Immature natural killer cell (primary cell): ENCODE data around the gene ARL8B. TPM values are rescaled to one million over a fixed set of nuclear protein-coding genes. Genes with fewer than 3 reads are reported as not detected.
A peak's percentile ranks its signal among the peaks of the same experiment; 100 is the strongest.
"Not testable (repeated sequence)": the region's sequence is repeated elsewhere in the genome, so short reads cannot be mapped to it uniquely, and the experiment has no call there.

Experiments used
- DNase-seq, 3 donors: peaks; one replicate each; pipeline ENCODE4 v3.0.0; 2022; ENCODE audit warnings: mixed read lengths in 1 of 3
- H3K27ac Mint-ChIP-seq, 6 donors: one replicate each; pipeline ENCODE4 v1.8.0; 2020; ENCODE audit warnings: mixed read lengths in 6 of 6, mild to moderate bottlenecking in 5 of 6, inconsistent platforms in 4 of 6, moderate library complexity in 3 of 6
- H3K27me3 Mint-ChIP-seq, 3 donors: one replicate each; pipeline ENCODE4 v1.8.0; 2020 to 2021; ENCODE audit warnings: low read depth in 3 of 3, mild to moderate bottlenecking in 3 of 3, mixed read lengths in 3 of 3, moderate library complexity in 3 of 3, inconsistent platforms in 1 of 3
- H3K36me3 Mint-ChIP-seq, 3 donors: one replicate each; pipeline ENCODE4 v1.8.0; 2020; ENCODE audit warnings: mixed read lengths in 3 of 3, inconsistent platforms in 2 of 3, mild to moderate bottlenecking in 2 of 3
- H3K4me1 Mint-ChIP-seq, 2 donors: one replicate each; pipeline ENCODE4 v1.8.0; 2020; ENCODE audit warnings: inconsistent platforms in 2 of 2, mild to moderate bottlenecking in 2 of 2, mixed read lengths in 2 of 2, moderate library complexity in 1 of 2
- H3K4me3 Mint-ChIP-seq, 5 donors: one replicate each; pipeline ENCODE4 v1.8.0; 2020; ENCODE audit warnings: mild to moderate bottlenecking in 5 of 5, mixed read lengths in 5 of 5, inconsistent platforms in 3 of 5, moderate library complexity in 3 of 5
- H3K9me3 Mint-ChIP-seq, 6 donors: one replicate each; pipeline ENCODE4 v1.8.0; 2020; ENCODE audit warnings: mild to moderate bottlenecking in 6 of 6, mixed read lengths in 6 of 6, inconsistent platforms in 4 of 6, moderate library complexity in 3 of 6
- polyA plus RNA-seq, 3 donors: library from polyadenylated mRNA; unstranded; fragments of 300-500 nt; fragmentation: Illumina TruSeq; gene quantifications; one replicate each; pipeline ENCODE4 v1.2.3, GENCODE V29; 2021

ARL8B gene
- polyA plus RNA-seq: 10 to 100 TPM; 37.7 to 63.4 (median 39.4) TPM

DNA sequence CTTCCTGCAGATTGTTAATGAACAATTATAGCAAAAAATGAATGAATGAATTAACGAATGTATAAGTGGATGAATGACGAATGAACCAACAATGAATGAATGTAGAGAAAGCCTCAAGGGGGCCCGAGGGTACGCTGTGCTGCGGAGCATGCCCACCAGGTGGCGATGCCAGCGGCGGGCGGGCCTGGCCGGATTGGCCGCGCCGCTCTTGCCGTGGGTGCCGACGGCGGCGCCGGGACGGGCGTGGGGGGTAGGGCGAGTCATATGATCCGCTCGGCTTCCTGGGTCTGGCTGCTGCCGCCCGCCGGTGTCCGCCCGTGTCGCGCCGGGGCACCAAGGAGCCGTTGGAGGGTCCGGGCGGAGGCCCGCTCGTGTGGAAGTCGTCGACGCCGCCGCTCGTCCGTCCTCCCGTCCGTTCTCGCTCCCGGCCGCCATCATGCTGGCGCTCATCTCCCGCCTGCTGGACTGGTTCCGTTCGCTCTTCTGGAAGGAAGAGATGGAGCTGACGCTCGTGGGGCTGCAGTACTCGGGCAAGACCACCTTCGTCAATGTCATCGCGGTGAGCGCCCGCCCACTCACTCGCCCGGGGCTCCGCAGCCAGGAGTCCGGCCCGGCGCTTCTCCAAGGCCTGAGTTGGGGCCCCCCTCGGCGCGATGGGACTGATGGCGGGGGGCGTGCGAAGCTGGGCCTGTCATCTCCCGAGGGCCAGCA, at the start of gene ARL8B:
ARL8B (plus strand) TSS at position 263 of the 711 bp plus-strand sequence; CDS start at position 437, 174 bp downstream.
- peak; percentile 91 for DNase-seq
- no peaks in the 10 kb centered on the region for H3K36me3 Mint-ChIP-seq
- peak within 1 kb of the TSS; percentile 85 to 96 (median 93) for H3K27ac Mint-ChIP-seq
- peaks cover 5 to 15% (median 5%) of the 10 kb centered on the region in 3 donors for H3K27me3 Mint-ChIP-seq
- H3K4me3 Mint-ChIP-seq: peak within 1 kb of the TSS; percentile 86 to 96 (median 93)
- H3K4me1 Mint-ChIP-seq: peaks cover 48 to 54% of the 10 kb centered on the region in 2 donors
- H3K9me3 Mint-ChIP-seq: no peaks in the 10 kb centered on the region

DNA sequence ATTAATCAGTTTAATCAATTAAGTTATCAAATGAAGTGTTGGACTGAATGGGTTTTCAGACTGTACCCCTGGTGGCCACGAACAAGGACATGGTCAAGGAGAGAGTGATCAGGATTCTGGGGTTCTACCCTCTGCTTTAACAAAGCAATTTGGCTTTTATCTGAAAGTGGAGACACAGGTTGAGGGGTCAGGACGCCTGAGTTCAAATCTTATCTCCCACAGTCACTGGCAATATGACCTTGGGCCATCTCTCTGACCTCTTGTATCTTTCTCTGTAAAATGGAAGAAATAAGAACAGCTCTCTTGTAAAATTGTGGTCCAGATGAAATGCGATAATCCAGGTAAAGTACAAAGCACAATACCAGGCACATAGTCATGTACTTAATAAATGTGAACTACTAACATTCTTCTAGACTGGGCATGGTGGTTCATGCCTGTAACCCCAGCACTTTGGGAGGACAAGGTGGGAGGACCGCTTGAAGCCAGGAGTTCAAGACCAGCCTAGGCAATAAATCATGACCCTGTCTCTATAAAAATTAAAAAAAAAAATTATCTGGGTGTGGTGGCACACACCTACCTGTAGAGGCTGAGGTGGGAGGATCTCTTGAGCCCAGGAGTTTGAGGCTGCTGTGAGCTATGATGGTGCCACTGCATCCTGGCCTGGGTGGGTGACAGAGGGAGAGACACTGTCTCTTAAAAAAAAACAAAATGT, 48.6 kb upstream of the ARL8B start:
- no peak overlapping the region for H3K4me3 Mint-ChIP-seq
- H3K9me3 Mint-ChIP-seq: no peaks in the 10 kb centered on the region
- no peaks in the 10 kb centered on the region for H3K4me1 Mint-ChIP-seq
- no peaks in the 10 kb centered on the region for H3K36me3 Mint-ChIP-seq
- DNase-seq: no peak
- no peak overlapping the region for H3K27ac Mint-ChIP-seq
- H3K27me3 Mint-ChIP-seq: peaks cover 0 to 14% (median 2%) of the 10 kb centered on the region in 3 donors

DNA sequence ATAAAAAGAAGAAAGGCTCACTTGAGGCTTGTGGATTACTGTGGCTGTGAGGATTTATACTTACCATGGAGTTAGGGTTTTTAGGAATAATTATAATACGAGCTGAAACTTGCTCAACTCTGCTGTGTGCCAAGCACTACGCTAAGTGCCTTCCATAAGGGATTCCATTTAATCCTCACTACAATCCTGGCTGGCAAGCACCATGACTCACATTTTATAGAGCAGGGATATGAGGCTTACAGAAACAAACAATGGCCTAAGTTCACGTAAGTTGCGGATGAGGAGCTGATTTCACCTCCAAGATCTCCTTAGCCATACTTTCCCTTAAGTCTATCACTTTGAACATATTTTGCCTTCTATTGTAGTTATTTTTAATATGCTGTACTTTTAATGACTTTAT, 43.9 kb upstream of the ARL8B start:
- Mint-ChIP-seq H3K27ac (no peak overlapping the region), H3K9me3 (no peaks in the 10 kb centered on the region), H3K4me3 (no peak overlapping the region), H3K36me3 (no peaks in the 10 kb centered on the region), H3K27me3 (peaks cover 1 to 14% (median 2%) of the 10 kb centered on the region in 3 donors), H3K4me1 (no peaks in the 10 kb centered on the region)
- no peak for DNase-seq

DNA sequence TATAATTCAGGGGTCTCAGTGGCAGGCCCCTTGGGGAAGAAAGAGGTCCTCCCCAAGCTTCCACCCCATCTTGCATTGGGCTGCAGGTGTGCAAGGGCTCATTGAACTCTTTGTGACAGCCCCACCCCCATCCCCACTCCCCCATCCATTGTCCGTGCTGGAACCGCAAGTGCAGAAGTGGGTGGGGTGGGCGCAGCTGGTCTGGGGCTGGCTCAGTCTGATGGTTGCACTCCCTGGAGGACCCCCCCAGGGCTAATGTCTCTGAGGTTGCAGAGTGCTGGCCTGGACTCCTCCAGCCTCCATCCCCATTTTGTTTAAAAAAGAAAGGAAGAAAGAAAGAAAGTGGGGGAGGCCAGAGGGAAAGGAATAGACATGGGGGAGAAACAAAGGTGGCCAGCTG, 42.3 kb upstream of the ARL8B start:
- Mint-ChIP-seq H3K27ac (no peak overlapping the region), H3K9me3 (no peaks in the 10 kb centered on the region), H3K27me3 (peaks cover 0 to 6% (median 1%) of the 10 kb centered on the region in 3 donors), H3K4me1 (no peaks in the 10 kb centered on the region), H3K36me3 (no peaks in the 10 kb centered on the region), H3K4me3 (no peak overlapping the region)
- DNase-seq: no peak

DNA sequence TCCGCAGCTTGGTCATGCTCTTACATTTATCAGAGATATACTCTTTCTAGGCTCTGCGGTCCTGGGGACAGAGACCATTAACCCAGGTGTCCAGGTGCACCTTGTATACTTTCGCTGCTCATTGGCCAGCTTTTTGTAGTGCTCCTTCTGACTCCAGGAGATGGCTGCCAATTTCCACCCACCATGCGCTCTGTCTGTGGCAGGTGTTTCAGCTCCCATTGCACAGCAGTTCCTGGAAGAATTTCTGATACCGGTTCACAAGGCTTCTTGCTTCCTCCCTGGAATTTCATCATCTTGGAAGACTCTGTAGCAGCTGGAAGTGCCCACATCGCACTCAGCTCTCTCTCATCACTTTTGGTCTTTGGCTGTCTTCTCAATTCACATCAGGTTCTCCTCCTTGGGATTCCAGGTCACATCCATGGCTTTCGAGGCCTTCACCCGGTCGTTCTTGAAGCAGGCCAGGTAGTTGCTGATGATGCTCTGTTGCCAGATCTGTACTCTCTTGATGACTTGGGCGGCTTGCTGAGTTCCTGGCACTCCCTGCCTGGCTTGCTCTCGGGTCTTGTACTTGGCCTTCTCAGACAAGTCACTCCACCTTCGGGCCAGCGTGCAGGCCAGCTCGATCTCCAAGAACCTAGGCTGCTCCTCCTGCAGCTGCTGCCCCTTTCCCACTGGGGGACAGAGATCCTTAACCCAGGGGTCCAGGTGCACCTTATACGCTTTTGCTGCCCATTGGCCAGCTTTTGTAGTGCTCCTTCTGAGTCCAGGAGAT, 41.1 kb upstream of the ARL8B start:
- peaks cover 0 to 6% (median 1%) of the 10 kb centered on the region in 3 donors for H3K27me3 Mint-ChIP-seq
- DNase-seq: no peak
- H3K4me1 Mint-ChIP-seq: no peaks in the 10 kb centered on the region
- H3K27ac Mint-ChIP-seq: no peak overlapping the region
- H3K4me3 Mint-ChIP-seq: no peak overlapping the region
- no peaks in the 10 kb centered on the region for H3K36me3 Mint-ChIP-seq
- no peaks in the 10 kb centered on the region for H3K9me3 Mint-ChIP-seq

DNA sequence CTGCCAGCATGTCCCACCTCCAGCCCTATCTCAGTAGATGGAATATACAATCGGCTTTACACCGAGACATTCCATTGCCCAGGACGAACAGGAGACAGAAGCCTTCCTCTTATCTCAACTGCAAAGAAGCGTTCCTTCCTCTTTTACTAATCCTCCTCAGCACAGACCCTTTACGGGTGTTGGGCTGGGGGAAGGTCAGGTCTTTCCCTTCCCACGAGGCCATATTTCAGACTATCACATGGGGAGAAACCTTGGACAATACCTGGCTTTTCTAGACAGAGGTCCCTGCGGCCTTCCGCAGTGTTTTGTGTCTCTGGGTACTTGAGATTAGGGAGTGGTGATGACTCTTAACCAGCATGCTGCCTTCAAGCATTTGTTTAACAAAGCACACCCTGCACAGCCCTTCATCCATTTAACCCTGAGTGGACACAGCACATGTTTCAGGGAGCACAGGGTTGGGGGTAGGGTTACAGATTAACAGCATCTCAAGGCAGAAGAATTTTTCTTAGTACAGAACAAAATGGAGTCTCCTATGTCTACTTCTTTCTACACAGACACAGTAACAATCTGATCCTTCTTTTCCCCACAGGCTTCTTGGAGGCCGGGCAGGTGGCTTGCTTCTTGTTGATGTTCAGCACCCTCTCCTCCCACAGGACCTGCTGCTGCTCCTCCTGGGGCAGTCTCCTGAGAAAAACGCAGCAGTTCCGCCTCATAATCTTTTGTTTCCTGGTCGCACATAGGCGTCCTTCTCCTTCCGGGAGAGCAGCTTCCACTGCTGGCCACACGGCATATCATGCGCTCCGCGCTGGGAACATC, 39.9 kb upstream of the ARL8B start:
- H3K27me3 Mint-ChIP-seq, H3K27ac Mint-ChIP-seq, DNase-seq, H3K4me3 Mint-ChIP-seq, H3K36me3 Mint-ChIP-seq, H3K9me3 Mint-ChIP-seq, H3K4me1 Mint-ChIP-seq: not testable (repeated sequence)

DNA sequence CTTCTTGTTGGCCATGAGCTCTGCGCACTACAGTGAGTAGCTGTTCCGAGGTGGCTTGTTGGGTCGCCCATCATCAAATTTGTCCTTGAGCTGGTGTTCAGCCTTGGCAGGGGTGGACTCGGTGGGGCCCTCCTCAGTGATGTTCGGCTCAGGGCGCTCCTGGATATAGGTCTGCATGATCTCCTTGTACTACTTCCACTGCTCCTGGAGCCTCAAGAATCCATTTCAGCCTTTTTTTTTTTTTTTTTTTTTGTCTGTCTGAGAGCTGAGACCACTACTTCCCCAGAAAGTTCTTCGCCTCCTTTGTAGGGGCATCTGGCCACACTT, 39.3 kb upstream of the ARL8B start:
- Mint-ChIP-seq H3K36me3 (no peaks in the 10 kb centered on the region), H3K4me3 (no peak overlapping the region), H3K9me3 (no peaks in the 10 kb centered on the region), H3K27me3 (peaks cover 0 to 6% (median 1%) of the 10 kb centered on the region in 3 donors), H3K27ac (no peak overlapping the region), H3K4me1 (no peaks in the 10 kb centered on the region)
- no peak for DNase-seq

DNA sequence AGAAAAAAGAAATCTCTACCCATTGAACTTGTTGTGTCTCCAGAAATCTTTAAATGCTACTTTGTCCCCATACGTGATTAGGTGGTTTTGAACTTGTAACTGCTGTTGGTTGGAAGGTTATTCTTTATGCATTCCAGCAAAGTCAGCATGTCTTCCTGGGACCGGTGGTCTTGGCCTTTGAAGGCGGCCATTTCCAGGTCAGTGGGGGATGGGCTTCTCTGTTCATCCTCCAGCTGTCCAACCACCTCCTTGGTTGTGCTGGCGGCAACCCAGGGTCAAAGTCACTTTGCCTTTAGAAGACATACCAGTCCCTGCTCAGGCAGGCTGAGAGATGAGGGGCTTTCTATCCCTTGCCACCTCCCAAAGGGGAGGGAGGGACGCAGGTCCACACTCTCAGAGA, 37.9 kb upstream of the ARL8B start:
- no peaks in the 10 kb centered on the region for H3K4me1 Mint-ChIP-seq
- no peak overlapping the region for H3K4me3 Mint-ChIP-seq
- H3K9me3 Mint-ChIP-seq: no peaks in the 10 kb centered on the region
- peaks cover 0 to 2% (median 0%) of the 10 kb centered on the region in 3 donors for H3K27me3 Mint-ChIP-seq
- no peak overlapping the region for H3K27ac Mint-ChIP-seq
- H3K36me3 Mint-ChIP-seq: no peaks in the 10 kb centered on the region
- no peak for DNase-seq

DNA sequence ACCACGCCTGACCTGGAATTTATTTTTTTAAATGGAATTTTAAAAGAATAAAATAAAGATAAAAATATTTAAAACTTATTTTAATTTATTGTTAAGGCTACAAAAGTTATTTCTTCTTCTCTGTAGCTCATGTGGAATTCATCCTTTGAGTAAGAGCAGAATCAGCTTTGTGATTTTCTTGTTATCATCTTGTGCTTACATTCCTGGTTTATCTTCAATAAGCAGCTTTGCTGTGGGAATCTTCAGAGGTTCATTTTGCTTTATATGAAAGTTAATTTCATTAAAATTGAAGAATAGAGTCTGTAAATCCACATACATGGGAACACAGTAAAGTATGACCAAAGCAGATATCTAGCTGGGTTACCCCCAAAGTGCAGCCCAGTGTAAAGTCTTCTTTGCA, 35.4 kb upstream of the ARL8B start:
- no peak for DNase-seq
- H3K36me3 Mint-ChIP-seq: no peaks in the 10 kb centered on the region
- H3K9me3 Mint-ChIP-seq: no peaks in the 10 kb centered on the region
- H3K4me1 Mint-ChIP-seq: no peaks in the 10 kb centered on the region
- H3K4me3 Mint-ChIP-seq: no peak overlapping the region
- peaks cover 0 to 2% (median 0%) of the 10 kb centered on the region in 3 donors for H3K27me3 Mint-ChIP-seq
- no peak overlapping the region for H3K27ac Mint-ChIP-seq

DNA sequence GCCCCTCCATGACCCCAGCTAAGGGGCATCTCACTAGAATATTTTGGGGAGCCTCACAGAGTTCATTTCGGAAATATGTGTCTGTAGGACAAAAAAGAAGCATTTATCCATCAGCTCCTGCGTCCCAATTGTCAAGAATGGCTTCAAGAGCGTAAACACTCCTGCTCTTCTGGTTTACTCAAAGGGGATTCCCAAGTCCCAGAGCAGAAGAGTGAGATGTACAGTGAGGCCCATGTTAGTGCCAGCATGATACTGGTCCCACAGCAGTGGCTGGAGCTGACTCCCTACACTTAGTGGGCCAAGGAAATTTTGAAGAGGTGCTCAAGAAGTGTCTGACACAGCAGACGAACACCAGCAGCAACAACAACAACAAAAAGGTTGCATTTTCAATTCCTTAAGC, 34.9 kb upstream of the ARL8B start:
- no peak overlapping the region for H3K4me3 Mint-ChIP-seq
- DNase-seq: no peak
- H3K9me3 Mint-ChIP-seq: no peaks in the 10 kb centered on the region
- H3K36me3 Mint-ChIP-seq: no peaks in the 10 kb centered on the region
- no peaks in the 10 kb centered on the region for H3K4me1 Mint-ChIP-seq
- H3K27me3 Mint-ChIP-seq: peaks cover 0 to 1% (median 0%) of the 10 kb centered on the region in 3 donors
- no peak overlapping the region for H3K27ac Mint-ChIP-seq

DNA sequence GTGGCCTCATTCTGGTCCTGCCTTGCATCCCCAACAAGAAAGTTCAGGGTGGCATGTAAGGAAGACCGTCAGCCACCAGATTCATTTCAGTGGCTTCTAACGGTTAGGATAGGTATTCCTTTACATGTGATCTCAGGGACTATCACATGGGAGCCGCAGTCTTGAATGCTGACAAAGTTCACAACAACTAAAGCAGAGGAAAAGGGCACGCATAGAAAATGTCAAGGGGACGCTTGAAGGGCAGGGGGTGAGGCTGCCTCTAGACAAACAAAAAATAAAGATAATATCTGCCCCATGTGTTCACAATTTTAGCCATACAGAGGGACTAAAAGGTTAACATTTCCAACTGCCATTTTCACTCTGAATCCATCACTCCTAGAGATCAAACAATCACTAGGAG, 31.9 kb upstream of the ARL8B start:
- Mint-ChIP-seq H3K9me3 (no peaks in the 10 kb centered on the region), H3K4me1 (no peaks in the 10 kb centered on the region), H3K27me3 (peaks cover 0 to 11% (median 6%) of the 10 kb centered on the region in 3 donors), H3K4me3 (no peak overlapping the region), H3K27ac (no peak overlapping the region), H3K36me3 (no peaks in the 10 kb centered on the region)
- DNase-seq: no peak

DNA sequence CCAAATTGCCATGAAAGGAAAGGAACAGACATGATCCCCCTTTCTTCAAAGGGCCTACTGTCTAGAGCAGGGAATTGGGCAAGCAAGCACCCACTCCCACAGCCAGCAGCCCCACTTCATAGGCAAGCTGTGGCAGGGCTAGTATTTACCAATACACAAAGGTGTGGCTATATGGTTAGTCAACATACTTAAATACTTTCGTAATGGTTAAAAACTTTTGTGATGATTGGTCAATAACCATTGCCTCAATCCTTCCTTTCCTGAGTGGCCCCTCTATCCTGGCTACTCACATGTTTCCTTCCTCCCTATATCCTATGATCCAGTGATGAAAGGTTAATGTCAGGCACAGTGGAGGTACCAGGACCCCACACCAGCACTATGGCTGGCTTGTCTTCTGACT, 30.1 kb upstream of the ARL8B start:
- Mint-ChIP-seq H3K4me1 (no peaks in the 10 kb centered on the region), H3K9me3 (no peaks in the 10 kb centered on the region), H3K4me3 (no peak overlapping the region), H3K36me3 (no peaks in the 10 kb centered on the region), H3K27me3 (peaks cover 0 to 16% (median 7%) of the 10 kb centered on the region in 3 donors), H3K27ac (no peak overlapping the region)
- DNase-seq: no peak

DNA sequence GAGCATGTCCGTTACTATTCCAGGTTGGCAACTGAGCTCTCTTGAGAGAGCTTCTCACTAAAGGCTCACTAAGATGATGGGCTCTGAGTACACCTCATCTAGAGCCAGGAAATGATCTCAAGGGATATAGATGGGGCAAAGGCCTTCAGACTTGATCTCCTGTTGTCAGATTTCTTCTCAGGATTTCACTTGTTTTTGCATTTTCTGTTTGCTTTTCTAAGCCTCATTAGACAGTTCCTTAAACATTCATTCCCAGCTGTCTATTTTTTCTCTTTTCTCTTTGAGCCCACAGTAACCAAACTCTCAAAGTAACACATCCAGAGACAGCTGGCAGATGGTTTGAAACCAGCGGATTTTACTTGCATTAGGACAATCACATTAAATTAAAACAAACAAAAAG, 28.4 kb upstream of the ARL8B start:
- peaks cover 0 to 18% (median 7%) of the 10 kb centered on the region in 3 donors for H3K27me3 Mint-ChIP-seq
- H3K4me1 Mint-ChIP-seq: no peaks in the 10 kb centered on the region
- no peak overlapping the region for H3K4me3 Mint-ChIP-seq
- no peaks in the 10 kb centered on the region for H3K36me3 Mint-ChIP-seq
- DNase-seq: no peak
- H3K27ac Mint-ChIP-seq: no peak overlapping the region
- no peaks in the 10 kb centered on the region for H3K9me3 Mint-ChIP-seq
